Omental fat pad (tissue), 4 donors: ENCODE data around the gene RPS3. TPM values are rescaled to one million over a fixed set of nuclear protein-coding genes. Genes with fewer than 3 reads are reported as not detected.
"Not testable (repeated sequence)": the region's sequence is repeated elsewhere in the genome, so short reads cannot be mapped to it uniquely, and the experiment has no call there.

Experiments used
- ATAC-seq: fragments of 150-250 bp; one replicate; pipeline ENCODE4 v1.9.1; 2016; ENCODE audit warnings: mild to moderate bottlenecking, moderate library complexity; ENCODE audit not compliant: low FRiP score
- DNase-seq: peaks from one replicate; pipeline ENCODE4 v3.0.0-alpha.2; 2019; ENCODE audit warnings: low spot score
- total RNA-seq, 4 donors: library from RNA; depleted of rRNA; stranded (reverse); fragments of >200 nt; gene quantifications; one replicate each; pipeline ENCODE4 v1.1.0, GENCODE V29; 2016
- TF ChIP-seq, protein P1 (sequence below), 3 donors: fragments of 450-650 bp; IDR thresholded peaks; one replicate each; pipeline ENCODE4 v1.5.1; 2016 to 2017; ENCODE audit warnings: antibody characterized with exemption in 3 of 3, mild to moderate bottlenecking in 3 of 3, moderate library complexity in 2 of 3

The RPS3 gene
- total RNA-seq, 4 donors from 2014 or later = 876 to 1,394 (median 1,127) TPM

DNA sequence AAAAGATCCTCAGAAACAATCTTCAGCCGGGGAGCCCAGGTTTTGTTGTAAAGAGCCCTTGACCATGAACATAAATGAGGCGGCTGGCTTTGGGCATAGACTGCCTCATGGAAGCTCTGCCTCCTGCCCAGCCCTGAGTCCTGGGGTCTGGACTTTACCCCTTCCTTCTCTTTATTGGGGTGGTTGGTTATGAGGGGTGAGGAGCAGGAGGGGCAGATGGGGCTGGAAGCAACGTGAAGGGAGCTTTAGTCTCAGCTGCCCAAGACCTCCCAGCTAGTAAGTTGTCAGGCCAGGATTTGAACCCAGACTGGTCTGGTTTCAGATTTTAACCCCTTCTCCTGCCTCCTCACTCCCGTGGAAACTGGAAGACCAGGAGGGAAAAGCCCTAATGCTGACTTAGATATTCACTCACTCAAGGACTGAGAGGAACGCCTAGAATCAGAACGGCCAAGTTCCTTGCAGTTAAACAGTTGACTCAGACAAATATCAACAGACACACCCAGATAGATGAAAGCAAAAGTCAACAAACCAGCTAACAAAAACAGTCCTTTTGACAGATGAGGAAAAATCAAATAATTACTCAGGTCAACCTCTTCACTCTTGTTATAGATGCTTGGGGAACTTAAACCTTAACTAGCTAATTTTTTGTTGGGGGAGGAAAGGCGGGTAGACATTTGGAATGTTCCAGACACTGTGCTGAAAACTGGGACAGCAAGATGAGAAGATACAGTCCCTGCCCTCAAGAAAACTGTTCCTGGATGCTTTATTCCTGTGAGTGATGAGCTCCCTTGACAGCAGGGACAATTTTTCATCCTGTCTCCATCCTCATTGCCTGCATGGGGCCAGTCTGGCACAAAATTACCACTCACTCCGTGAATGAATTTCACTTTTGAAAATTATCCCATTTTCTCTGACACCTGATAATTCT, 27.1 kb upstream of the RPS3 start:
- DNase-seq (no peak), ATAC-seq (peak; percentile 74)
- TF ChIP-seq, protein P1, sequence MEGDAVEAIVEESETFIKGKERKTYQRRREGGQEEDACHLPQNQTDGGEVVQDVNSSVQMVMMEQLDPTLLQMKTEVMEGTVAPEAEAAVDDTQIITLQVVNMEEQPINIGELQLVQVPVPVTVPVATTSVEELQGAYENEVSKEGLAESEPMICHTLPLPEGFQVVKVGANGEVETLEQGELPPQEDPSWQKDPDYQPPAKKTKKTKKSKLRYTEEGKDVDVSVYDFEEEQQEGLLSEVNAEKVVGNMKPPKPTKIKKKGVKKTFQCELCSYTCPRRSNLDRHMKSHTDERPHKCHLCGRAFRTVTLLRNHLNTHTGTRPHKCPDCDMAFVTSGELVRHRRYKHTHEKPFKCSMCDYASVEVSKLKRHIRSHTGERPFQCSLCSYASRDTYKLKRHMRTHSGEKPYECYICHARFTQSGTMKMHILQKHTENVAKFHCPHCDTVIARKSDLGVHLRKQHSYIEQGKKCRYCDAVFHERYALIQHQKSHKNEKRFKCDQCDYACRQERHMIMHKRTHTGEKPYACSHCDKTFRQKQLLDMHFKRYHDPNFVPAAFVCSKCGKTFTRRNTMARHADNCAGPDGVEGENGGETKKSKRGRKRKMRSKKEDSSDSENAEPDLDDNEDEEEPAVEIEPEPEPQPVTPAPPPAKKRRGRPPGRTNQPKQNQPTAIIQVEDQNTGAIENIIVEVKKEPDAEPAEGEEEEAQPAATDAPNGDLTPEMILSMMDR (IDR thresholded peaks at IDR 0.05) = no peak

DNA sequence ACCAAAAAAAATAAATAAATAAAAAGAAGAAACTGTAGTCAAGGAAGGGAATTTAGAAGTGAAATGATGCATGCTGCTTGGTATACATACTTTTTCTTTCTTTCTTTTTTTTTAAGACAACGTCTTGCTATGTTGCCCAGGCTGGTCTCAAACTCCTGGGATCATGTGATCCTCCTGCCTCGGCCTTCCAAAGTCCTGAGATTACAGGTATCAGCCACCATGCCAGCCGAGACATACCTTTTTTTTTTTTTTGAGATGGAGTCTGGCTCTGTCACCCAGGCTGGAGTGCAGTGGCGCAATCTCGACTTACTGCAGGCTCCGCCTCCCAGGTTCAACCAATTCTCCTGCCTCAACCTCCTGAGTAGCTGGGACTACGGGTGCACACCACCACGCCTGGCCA, 26.1 kb upstream of the RPS3 start:
- no peak for DNase-seq
- no peak for ATAC-seq

DNA sequence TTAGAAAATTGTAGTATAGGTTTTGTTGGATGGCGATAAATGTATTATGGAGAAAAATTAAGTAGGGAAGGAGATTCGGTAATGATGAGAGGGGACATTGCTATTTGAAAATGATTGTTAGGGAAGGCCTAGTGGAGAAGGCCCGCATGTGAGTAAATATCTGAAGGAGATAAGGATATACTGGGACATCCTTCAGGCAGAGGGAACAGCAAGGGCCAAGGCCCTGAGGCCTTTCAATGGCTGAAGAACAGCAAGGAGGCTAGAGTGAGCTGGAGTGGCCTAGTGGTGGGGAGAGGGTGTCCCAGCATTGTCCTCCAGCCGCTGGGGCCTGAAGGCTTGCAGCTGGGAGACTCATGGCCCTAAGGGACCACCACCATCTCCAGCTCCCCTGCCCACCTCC, 24.7 kb upstream of the RPS3 start:
- ATAC-seq = no peak
- no peak for DNase-seq
- TF ChIP-seq, protein P1 (IDR thresholded peaks at IDR 0.05) = no peak

More for the DNA sequence above, 26.1 kb upstream of the RPS3 start:
- TF ChIP-seq, protein P1 (IDR thresholded peaks at IDR 0.05) = no peak

DNA sequence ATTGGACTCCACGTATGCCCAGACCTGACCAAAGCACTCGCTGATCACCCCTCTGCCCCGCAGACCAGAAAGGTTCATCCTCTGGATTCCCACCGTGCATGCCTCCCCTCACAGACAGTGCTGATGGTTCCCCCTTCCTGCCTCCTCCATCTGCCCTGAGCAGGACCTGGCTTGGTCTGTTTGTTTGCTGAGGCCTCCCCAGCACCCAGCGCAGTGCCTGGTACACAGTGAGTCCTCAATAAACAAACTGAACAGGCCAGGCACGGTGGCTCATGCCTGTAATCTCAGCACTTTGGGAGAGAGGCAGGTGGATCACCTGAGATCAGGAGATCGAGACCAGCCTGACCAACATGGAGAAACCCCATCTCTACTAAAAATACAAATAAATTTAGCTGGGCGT, 23.7 kb upstream of the RPS3 start:
- DNase-seq = no peak
- ATAC-seq = no peak
- TF ChIP-seq, protein P1 (IDR thresholded peaks at IDR 0.05) = no peak

DNA sequence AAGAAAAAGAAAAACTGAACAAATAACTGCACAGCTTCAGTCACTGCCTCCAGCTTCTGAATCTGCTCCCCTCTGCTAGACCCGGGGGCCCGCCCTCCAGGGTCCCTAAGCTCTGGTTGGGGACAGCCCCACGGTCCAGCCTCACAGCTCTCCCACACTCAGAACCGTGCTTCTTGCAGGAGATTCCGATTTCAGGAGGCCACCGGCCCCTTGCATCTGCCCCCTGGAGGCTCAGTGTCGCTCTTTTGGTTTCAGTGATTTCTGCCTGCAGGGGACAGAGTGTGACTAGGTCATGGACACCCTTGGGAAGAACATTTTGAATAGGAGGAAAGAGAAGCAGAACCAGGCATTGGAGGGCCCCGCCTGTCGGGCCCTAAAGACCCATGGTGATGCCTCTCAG, 23.1 kb upstream of the RPS3 start:
- TF ChIP-seq, protein P1 (IDR thresholded peaks at IDR 0.05) = no peak
- ATAC-seq (no peak), DNase-seq (no peak)

DNA sequence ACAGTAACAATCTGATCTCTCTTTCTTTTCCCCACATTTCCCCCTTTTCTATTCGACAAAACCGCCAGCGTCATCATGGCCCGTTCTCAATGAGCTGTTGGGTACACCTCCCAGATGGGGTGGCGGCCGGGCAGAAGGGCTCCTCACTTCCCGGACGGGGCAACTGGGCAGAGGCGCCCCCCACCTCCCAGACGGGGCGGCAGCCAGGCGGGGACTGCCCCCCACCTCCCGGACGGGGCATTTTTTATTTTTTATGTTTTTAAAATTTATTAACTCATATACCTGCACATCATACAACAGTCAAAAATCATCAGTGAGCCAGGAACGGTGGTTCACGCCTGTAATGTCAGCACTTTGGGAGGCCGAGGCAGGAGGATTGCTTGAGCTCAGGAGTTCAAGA, 20.5 kb upstream of the RPS3 start:
- DNase-seq = not testable (repeated sequence)

DNA sequence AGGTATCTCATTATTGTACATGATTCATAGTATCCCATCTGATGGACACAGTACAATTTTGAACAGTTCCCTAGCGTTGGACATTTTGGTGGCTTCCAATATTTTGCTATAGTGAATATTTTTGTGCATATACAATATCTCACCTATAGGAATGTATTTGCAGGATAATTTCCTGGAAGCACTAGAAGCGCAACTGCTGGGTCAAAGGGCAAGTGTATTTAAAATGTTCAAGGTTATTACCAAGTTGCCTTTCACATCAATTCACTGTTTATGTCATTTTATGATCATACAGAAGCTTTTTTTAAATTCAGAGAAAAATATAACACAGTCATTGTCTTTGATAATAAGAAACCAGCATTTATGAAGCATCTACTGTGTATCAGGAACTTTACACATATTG, 19.1 kb upstream of the RPS3 start:
- no peak for DNase-seq
- no peak for ATAC-seq
- TF ChIP-seq, protein P1 (IDR thresholded peaks at IDR 0.05) = no peak

More for the DNA sequence above, 20.5 kb upstream of the RPS3 start:
- not testable (repeated sequence) for ATAC-seq
